NCI-H1092 (cell line): Measurements from ENCODE around the gene MPL.

Experiments used
- DNase-seq: peaks from one replicate; lab custom pipeline; 2025; lab: John Stamatoyannopoulos, UW

Gene MPL

DNA sequence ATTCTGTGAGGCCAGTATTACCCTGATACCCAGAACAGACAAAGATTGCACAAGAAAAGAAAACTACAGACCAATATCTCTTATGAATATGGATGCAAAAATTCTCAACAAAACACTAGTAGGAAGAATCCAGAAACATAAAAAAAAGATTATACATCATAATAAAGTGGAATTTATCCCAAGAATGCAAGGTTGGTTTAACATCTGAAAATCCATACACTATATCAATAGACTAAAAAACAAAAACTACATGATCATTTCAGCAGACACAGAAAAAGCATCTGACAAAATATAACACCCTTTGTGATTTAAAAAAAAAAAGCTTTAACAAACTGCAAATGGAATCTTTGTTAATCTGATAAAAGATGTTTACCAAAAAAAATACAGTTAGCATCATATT is 12.2 kb upstream of the MPL start:
- no peak for DNase-seq

DNA sequence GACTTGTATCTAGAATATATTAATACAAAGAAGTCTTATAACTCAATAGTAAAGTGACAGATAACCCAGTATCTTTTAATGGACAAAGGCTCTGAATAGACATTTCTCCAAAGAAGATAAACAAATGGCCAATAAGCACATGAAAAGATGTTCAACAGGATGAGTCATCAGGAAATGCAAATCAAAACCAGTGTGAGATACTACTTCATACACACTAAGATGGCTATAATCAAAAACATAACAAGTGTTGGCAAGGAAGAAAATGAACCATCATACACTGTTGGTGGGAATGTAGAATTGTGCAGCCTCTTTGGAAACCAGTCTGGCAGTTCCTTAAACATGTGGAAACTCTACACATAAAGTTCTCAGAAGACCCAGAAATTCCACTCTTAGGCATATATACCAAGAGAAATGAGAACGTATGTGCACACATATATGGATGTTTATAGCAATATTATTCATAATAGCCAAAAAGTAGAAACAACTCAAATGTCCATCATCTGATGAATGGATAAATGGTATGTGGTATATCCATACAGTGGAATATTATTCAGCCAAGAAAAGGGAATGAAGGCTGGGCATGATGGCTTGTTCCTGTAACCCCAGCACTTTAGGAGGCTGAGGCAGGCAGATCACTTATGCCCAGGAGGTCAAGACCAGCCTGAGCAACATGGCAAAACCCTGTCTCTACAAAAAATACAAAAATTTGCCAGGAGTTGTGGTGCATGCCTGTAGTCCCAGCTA is 9.9 kb upstream of the MPL start:
- DNase-seq: no peak

DNA sequence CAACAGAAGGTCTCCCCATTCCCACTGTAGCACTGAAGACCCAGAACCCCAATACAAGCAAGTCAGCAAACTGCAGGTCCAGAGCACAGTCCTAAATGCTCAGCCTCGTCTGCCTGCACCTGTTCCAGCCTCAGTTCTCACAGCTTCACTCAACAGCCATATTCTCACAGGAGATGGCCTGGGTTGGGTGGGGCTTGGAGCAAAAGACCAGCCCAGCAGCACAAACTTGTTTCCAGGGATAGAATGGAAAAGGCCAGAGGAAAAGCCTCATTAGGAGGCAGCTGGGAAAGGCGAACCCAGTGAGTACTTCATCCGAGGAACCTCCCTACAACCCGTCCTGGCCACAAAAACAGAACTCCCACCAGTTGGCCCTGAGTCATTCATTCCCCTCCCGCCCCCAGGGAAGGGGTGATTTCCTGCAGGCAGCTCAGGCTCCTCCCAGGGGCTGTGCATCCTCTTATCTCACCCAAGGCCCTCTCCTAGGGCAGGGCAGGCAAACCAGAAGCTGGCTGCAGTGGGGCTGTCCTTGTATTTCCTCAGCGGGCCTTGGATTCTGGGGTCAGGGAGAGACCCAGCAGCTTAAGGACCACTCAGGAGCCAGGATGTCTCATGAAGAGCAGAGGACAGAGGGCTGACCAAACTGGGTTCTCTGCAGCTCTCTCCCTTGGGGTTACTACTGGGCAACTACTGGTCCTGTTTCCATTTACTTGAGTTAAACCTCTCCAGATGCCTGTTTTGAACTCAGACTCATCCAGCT is 7.4 kb upstream of the MPL start:
- no peak for DNase-seq

DNA sequence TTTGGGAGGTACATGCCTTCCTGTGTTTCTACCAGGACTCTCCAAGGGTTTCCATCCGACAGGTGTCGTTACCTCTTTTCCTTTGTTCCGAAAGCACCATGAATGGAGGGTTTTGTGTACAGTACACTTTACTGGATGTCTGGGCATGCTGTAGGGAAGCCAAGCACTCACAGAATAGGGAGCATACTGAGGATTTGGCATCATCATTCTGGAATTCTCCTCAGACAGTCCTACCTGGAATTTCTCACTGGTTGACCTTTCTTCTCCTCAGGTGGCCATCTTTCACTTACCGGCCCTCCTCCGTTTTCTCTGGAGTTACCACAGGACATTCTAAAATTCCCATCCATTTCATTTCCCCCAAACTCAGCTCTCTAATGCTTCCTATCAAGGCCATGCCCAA is 5.9 kb upstream of the MPL start:
- no peak for DNase-seq

DNA sequence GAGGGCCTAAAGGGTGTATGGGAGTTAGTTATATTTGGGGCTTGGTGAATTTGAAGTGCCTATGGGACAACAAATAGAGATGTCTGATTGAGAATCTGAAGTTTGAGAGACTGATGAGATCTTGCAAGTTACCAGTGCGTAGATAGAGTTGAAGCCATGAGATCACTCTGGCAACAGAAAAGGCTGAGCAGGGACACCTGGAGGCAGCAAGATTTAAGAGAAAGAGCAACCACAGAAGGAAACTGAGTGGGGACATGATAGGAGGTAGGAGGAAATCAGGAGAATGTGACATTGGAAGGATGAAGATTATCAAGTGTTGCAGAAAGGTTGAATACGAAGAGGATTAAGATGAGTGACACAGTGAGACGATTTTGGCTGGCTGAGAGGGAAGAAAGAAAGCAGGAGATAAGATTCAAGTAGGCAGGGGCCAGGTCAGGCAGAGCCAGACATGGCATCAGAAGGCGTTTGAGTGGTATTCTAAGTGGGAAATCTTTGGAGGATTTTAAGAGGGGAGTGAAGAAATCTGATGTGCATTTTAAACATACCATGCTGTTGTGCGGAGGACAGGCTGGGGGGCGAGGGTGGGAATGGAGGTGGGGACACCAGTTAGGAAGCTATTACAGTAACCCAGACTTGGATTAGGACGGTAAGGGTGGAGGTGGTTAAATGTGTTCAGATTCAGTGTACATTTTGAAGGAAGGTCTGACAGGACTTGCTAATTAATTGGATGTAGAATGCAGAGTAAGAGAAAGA is 3.0 kb upstream of the MPL start:
- no peak for DNase-seq

DNA sequence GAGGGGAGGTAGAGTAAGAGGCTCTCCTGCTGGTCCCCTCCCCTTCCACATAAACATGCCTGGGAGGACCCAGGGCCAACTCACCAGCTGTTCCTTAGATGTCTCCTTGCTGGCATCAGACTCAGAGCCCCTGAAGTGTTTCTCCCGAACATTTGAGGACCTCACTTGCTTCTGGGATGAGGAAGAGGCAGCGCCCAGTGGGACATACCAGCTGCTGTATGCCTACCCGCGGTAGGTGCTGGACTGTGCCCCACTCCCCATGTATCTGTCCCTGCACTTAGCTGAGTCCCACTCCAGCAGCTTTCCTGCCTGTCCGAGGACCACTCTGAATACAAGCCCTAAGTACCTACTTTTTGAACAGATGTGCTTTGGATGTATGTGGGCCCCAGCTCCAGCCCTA is 383 bp downstream of the MPL start:
- DNase-seq: no peak

DNA sequence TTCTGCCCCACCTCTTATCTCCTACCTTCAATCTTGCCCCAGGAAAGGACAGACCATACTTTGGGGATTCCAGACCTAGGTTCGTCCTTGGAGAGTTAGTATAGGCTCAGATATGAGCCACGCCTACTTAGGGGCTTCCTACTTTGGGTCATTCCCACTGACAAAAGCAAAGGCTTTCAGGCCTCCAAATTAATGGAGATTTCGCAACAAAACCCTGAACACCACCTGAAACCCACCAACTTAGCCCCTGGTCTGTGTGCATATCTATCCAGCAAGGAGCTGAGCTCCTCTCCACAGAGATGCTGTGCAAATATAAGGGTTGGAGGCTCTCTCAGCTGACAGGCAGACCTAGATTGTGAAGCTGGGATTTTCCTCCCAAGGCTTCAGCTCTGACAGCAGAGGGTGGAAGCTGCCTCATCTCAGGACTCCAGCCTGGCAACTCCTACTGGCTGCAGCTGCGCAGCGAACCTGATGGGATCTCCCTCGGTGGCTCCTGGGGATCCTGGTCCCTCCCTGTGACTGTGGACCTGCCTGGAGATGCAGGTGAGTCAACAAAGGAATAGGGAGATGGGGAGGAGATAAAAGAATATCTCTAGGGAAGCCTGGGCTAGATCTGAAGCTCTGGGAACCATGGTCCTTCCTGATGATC is 2.1 kb downstream of the MPL start:
- no peak for DNase-seq

DNA sequence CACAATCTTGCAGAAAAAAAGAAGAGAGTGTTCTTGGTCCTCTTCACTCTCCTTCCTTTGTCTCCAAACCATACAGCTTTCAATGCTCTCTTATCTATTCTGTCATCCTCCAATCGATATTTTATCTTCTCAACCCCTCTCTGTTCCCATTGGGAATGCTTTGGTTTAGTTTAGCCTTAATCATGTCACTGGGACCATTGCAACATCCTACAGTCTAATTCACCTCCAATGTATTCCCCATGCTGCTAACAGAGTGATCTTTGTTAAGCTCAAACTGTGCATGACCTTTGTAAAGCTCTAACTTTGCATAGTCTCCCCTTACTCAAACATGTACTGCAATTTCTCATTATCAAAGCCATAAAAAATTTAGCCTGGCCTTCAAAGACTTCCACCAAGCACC is 2.9 kb downstream of the MPL start:
- DNase-seq: no peak

DNA sequence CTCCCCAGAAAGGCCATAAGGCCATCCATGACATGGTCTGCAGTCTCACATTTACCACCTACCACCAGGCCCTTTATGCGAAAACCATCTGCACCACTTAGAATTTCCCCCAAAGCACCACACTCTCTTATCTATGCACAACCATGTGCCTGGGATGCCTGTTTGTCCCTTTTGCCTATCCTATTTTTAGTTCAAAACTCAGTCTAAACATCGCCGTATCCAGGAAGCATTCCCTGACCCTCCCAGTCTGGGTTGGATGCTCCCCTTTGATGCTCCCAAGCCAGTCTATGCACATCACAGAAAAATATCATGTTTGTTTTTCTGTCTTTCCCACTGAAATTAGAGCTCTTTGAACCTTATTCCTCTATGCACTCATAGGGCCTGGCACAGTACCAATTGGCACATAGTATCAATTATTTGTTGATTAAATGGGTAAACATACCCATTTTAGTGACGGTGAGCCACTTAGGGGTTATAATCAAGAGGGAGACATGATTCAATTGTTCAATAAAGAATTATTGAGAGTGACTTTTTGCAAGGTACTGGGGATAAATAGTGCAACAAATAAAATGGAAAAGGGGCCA is 6.7 kb downstream of the MPL start:
- no peak for DNase-seq

DNA sequence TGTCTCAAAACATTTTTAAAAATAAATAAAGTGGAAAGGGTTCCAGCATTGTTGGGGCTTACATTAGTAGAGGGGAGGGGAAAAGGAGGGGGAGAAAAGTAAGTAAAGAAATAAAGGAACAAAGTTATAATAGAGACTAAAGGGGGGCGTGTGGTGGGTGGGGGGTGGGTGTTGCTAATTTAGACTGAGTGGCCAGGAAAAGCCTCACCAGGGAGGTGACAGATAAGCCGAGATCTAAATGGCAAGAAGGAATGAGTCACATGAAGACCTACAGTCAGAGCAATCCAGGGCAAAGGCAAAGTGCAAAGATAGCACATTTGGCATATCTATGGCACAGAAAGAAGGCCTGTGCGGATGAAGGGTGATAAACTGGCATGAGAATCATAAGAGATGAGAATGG is 7.5 kb downstream of the MPL start:
- DNase-seq: no peak

DNA sequence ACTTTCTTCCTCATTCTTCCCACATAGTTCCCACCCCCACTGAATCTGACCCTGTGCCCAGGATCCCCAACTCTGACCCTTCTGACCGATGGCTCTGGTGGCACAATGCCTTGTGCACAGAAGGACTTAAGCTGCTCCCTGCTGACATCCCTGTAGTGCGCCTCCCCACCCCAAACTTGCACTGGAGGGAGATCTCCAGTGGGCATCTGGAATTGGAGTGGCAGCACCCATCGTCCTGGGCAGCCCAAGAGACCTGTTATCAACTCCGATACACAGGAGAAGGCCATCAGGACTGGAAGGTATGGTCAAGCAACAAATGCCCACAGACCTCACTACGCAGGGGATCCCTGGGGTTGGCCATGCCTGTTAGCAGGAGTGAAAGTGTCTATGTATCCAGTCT is 9.0 kb downstream of the MPL start:
- no peak for DNase-seq

DNA sequence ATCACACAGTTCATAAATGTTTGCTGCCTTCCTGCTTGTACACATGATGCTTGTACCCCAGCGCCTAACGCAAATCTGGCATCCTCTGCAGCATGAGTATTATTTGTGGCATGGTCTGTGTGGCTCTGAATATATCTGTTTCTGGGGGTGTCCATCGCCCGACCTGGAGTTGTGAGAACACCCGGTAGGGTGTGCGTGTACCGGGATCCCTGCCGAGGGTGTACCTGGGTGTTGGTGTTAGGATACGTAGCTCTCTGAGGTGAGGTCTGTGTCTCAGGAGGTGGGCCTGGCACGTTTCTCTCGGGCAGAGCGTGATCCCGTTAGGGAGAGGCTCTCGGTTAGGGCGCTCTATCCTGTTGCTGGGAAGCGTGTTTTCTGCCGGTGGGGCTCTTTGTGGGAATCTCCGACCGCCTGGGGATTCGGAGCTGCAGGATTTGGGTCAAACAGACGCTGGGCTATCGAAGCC is 10.8 kb downstream of the MPL start:
- no peak for DNase-seq

DNA sequence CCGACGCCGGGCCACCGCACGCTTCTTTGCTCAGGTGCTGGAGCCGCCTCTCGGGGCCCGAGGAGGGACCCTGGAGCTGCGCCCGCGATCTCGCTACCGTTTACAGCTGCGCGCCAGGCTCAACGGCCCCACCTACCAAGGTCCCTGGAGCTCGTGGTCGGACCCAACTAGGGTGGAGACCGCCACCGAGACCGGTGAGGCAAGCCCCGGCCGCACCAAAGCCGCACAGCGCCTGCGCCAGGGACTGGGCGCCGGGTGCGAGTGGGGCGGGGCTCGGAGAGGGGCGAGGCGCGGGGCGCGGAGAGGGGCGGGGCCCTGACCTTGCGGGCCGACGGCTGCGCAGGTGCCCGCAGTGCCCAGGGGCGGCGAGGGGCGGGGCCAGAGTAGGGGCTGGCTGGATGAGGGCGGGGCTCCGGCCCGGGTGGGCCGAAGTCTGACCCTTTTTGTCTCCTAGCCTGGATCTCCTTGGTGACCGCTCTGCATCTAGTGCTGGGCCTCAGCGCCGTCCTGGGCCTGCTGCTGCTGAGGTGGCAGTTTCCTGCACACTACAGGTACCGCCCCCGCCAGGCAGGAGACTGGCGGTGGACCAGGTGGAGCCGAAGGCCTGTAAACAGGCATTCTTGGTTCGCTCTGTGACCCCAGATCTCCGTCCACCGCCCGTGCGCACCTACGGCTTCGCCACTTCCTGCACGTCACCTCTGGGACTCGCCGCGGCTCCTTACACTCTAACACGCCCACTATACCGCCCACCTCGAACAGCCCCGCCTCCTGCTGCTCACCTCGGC is 11.4 kb downstream of the MPL start:
- peak; percentile 96 for DNase-seq

DNA sequence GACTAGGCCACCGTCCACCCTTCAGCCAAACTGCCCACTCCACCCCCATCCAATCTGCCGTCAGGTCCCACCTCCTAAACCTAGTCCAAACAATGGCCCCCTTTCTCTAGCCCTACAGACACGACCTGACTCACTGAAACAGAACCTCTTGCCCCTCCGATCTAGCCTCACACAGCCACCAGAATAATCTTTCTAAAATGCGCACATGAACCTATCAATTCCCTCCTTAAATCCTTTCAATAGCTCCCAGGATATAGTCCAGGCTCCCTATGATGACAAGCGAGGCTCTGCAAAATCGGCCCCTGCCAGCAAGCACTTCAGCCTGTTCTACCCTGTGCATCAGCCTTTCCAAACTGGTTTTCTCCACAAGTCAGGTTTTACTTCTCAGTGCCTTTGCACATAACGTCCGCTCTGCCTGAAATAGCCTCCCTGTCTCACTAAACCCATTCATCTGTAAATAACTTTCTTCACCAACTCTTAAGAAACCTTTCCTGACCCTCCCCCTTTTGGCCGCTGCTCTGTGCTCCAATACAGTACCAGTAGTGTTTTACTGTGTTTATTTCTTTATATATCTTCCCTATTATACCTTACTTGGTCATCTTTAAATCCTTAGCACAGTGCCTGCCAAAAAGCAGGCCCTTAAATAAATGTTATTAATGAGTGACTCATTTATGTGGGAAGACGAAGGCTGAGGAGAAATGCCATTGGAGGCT is 12.1 kb downstream of the MPL start:
- no peak for DNase-seq

DNA sequence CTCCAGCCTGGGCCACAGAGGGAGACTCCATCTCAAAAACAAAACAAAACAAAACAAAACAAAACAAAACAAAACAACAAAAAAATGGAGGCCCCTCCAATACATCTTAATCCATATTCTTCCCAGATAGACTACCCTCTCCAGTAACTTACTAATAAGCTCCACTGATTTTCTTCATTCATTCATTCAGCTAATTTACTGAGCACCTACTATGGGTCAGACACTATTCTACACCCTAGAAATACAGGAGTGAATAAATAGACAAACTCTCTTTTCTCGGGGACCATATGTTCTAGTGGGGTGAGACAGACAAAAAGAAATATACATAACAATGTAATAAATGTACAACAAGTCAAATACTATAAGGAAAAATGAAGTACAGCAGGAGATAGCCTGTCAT is 13.4 kb downstream of the MPL start:
- no peak for DNase-seq

DNA sequence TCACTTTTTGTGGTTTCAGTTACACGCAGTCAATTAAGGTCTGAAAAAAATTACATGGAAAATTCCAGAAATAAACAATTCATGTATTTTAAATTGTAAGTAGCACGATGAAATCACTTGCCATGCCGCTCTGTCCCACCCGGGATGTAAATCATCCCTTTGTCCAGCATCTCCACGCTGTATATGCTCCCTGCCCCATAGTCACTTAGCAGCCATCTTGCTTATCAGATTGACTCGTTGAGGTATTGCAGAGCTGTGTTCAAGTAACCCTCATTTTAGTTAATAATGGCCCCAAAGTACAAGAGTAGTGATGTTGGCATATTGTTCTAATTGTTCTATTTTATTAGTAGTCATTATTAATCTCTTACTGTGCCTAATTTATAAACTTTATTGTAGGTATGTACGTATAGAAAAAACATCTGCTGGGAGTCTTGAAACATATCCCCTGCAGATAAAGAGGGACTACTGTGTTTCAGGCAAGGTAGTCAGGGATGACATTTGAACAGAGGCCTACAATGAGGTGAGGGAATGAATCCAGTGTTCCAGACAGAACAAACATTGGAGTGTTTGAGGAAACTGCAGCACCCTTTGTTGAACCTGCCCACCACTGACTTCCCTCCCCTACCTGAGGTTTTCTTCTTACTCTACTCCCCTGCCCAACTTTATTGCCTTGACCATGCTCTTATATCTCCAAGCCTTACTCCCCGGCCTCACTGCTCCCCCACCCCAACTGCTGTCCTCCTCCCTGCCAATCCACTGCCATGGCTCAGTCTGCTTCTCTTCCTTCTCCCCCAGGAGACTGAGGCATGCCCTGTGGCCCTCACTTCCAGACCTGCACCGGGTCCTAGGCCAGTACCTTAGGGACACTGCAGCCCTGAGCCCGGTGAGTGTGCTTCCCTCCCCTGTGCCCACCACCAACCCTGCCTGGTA is 14.1 kb downstream of the MPL start:
- DNase-seq: no peak

DNA sequence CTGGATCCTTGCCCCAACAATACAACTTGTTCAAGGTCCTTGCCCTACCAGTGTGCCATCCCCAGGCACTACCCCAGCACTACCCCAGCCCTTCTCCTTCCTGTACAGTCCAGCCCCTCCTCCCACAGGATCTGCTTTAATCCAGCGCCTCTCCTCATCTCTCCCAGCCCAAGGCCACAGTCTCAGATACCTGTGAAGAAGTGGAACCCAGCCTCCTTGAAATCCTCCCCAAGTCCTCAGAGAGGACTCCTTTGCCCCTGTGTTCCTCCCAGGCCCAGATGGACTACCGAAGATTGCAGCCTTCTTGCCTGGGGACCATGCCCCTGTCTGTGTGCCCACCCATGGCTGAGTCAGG is 14.7 kb downstream of the MPL start:
- no peak for DNase-seq

DNA sequence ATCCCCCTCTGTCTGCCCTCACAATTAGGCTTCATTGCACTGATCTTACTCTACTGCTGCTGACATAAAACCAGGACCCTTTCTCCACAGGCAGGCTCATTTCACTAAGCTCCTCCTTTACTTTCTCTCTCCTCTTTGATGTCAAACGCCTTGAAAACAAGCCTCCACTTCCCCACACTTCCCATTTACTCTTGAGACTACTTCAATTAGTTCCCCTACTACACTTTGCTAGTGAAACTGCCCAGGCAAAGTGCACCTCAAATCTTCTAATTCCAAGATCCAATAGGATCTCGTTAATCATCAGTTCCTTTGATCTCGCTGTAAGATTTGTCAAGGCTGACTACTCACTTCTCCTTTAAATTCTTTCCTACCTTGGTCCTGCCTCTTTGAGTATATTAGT is 15.3 kb downstream of the MPL start:
- DNase-seq: no peak

DNA sequence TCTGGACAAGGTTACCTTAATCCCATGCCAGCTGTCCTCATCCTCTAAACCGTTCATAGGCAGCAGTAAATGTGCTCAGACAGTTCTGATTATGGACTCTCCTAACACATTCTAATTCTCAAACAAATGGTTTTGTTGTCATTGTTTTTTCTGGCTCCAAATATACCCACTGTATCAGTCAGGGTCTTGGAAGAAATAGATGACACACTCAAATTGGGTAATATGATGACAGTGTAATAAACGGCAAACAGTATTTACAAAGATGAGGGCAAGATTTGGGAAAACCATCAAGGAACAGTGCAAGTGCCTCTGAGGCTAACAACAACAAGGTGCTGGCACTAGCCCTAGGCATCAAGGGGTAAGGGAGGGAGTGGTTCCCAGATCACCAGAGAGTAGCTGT is 16.9 kb downstream of the MPL start:
- DNase-seq: no peak

DNA sequence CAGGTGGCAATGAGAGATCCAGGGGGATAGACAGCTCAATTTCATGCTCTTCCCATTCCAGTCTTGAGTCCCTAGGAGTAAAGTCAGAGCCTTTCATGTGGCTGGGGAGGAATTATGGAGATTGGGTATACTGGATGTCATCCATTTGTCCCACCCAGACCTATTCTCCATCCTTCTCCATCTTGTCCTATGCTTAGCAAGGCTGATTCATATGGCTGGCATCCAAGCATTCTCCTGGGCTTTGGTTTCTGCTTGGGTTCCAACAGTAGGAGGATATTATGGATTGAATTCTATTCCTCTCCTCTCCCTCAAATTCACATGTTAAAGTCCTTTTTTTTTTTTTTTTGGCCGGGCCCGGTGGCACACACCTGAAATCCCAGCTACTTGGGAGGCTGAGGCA is 17.3 kb downstream of the MPL start:
- no peak for DNase-seq
